ENCODE results near the gene ACTRT2.

DNA sequence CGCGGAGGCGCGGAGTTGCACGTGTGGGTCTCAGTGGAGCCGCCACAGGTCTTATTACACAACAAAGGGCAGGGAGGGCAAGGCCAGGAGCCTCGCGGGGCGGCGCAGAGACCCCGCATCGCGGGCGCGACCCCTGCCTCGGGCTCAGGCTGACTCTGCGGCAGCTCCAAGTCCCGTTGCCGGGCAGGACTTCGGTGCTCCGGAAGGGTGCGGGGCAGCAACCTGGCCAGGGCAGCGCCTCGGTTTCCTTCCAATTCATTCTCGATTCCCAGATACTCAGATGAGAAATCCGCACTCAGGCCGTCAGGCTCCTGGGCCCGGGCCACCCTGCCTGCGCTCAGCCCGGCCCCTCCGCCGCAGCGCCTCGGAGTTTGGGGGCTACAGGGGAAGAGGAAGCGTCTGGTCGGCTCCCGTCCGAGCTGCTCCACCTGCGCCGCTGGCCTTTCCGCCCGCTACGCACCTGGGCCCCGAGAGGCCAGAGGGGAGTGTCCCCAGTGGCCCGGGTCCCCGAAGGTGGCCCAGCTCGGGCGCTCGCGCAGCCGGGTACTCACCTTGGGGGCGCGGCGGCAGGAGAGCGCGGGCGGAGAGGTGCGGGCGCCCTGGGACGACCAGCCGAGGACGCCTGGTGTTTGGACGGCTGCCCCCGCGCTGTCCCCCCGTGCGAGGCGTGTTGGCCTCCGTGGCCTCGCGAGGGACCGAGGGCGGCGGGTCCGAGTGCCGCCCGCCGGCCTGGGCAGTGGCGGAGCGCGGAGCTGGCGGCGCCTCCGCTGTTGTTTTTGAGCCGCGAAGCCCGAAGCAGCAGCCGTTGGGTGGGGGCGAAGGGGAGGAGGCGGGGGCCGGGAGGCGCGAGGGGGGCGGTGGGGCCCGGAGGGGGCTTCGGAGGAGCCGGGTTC, 46.6 kb downstream of the ACTRT2 start:
- TF ChIP-seq FOXP2 (optimal IDR thresholded peaks at IDR 0.05; ENCODE audit: control extremely low read depth, extremely low read length, insufficient read depth) (no peak), EZH2 (IDR thresholded peaks at IDR 0.05) (no peak), POLR2AphosphoS5 (IDR thresholded peaks at IDR 0.05; ENCODE audit: borderline replicate concordance, low read depth, low read length) (no peak)
